Endothelial cell of umbilical vein (primary cell): ENCODE measurements around the gene THSD7B. TPM values are rescaled to one million over a fixed set of nuclear protein-coding genes. Genes with fewer than 3 reads are reported as not detected.

Source experiments
- BruUV-seq: library from RNA; stranded (reverse); fragments of 400-500 nt; replicated peaks from 2 replicates; lab custom pipeline; 2021; lab: Mats Ljungman, UMichigan
- CTCF ChIA-PET: fragments of 300-600, 350-600 bp; sonication (Branson Sonifier 250); formaldehyde crosslinking; loops from one replicate; lab custom pipeline; 2021; ENCODE audit warnings: antibody characterized with exemption, inconsistent platforms; lab: Charles Lee
- POLR2A ChIA-PET: fragments of 300-600, 350-600 bp; sonication (Branson Sonifier 250); formaldehyde crosslinking; loops from one replicate; lab custom pipeline; 2021; ENCODE audit warnings: antibody characterized with exemption, inconsistent platforms; lab: Charles Lee
- DNase-seq: peaks from one replicate; pipeline ENCODE4 v3.0.0-alpha.2; 2011; ENCODE audit warnings: low read depth, low spot score
- FAIRE-seq: peaks from 2 replicates; lab custom pipeline; 2011; peaks lifted over from hg19 to GRCh38; lab: Jason Lieb, UNC
- H2AFZ ChIP-seq: 2 replicates; pipeline ENCODE4 v1.6.0; 2012; ENCODE audit warnings: low read depth, low read length, control low read depth, inconsistent platforms
- H3K27ac ChIP-seq: 2 replicates; pipeline ENCODE4 v1.5.1; 2011; ENCODE audit warnings: low read depth, mild to moderate bottlenecking, control low read depth, low read length, moderate library complexity; ENCODE audit not compliant: insufficient read depth
- H3K27me3 ChIP-seq, 2 experiments: 2 replicates each; pipeline versions ENCODE4 v1.6.0 to v1.6.1; 2011; ENCODE audit warnings: low read length in 2 of 2, mixed read lengths in 1 of 2; ENCODE audit not compliant: control insufficient read depth in 2 of 2, insufficient read depth in 2 of 2
- H3K36me3 ChIP-seq, 2 experiments: 2 replicates in 1 of 2; 3 replicates in 1 of 2; pipeline ENCODE4 v1.5.1; 2011; ENCODE audit warnings: low read length in 2 of 2, mild to moderate bottlenecking in 1 of 2, moderate library complexity in 1 of 2; ENCODE audit not compliant: control insufficient read depth in 2 of 2, insufficient read depth in 2 of 2; ENCODE audit errors: extremely low read depth in 1 of 2
- H3K4me1 ChIP-seq: 3 replicates; pipeline ENCODE4 v1.5.1; 2011; ENCODE audit warnings: mild to moderate bottlenecking, low read length; ENCODE audit not compliant: control insufficient read depth, insufficient read depth; ENCODE audit errors: extremely low read depth
- H3K4me2 ChIP-seq: 2 replicates; pipeline ENCODE4 v1.6.1; 2011; ENCODE audit warnings: low read length, control low read depth, mixed read lengths; ENCODE audit not compliant: insufficient read depth
- H3K4me3 ChIP-seq, 3 experiments: fragments of 200-600 bp in 1 of 3; sonication (generic), shearing (Covaris generic) in 1 of 3; replicated peaks in 1 of 3; 2 replicates each; pipeline ENCODE4 v1.5.1; 2011 to 2016; ENCODE audit warnings: control low read depth in 3 of 3, low read length in 3 of 3, mild to moderate bottlenecking in 2 of 3, inconsistent platforms in 1 of 3, low read depth in 1 of 3, moderate library complexity in 1 of 3; ENCODE audit not compliant: insufficient read depth in 1 of 3
- H3K79me2 ChIP-seq: 2 replicates; pipeline ENCODE4 v1.6.0; 2012; ENCODE audit warnings: low read length, inconsistent platforms; ENCODE audit not compliant: control insufficient read depth, insufficient read depth
- H3K9ac ChIP-seq: replicated peaks from 2 replicates; pipeline ENCODE3; 2011; ENCODE audit warnings: low read length, control low read depth; ENCODE audit not compliant: insufficient read depth; ENCODE audit errors: extremely low read depth
- H3K9me1 ChIP-seq: replicated peaks from 3 replicates; pipeline ENCODE4 v1.6.0; 2011; ENCODE audit warnings: mild to moderate bottlenecking, low read length; ENCODE audit not compliant: control insufficient read depth, insufficient read depth; ENCODE audit errors: extremely low read depth
- H3K9me3 ChIP-seq: replicated peaks from 2 replicates; pipeline ENCODE4 v1.5.1; 2012; ENCODE audit warnings: low read length, inconsistent platforms; ENCODE audit not compliant: control insufficient read depth, insufficient read depth
- H4K20me1 ChIP-seq: replicated peaks from 2 replicates; pipeline ENCODE3; 2011; ENCODE audit warnings: mild to moderate bottlenecking, low read length; ENCODE audit not compliant: control insufficient read depth, insufficient read depth; ENCODE audit errors: extremely low read depth
- EZH2 ChIP-seq: IDR thresholded peaks from 2 replicates; pipeline ENCODE4 v1.6.1; 2012; ENCODE audit warnings: borderline replicate concordance, low read depth, mild to moderate bottlenecking, moderate library complexity, low read length, inconsistent platforms; ENCODE audit not compliant: severe bottlenecking
- FOS ChIP-seq: IDR thresholded peaks from 2 replicates; pipeline ENCODE4 v1.6.1; 2011; ENCODE audit warnings: mild to moderate bottlenecking, low read length, moderate library complexity, borderline replicate concordance; ENCODE audit not compliant: insufficient read depth
- GATA2 ChIP-seq: IDR thresholded peaks from 2 replicates; pipeline ENCODE4 v1.7.0; 2011; ENCODE audit warnings: low read depth, mild to moderate bottlenecking, moderate library complexity, mixed read lengths, low read length; ENCODE audit not compliant: insufficient read length, insufficient read depth
- JUN ChIP-seq: IDR thresholded peaks from 2 replicates; pipeline ENCODE4 v1.6.1; 2011; ENCODE audit warnings: borderline replicate concordance, low read depth; ENCODE audit not compliant: insufficient read length, insufficient read depth
- MYC ChIP-seq: IDR thresholded peaks from one replicate; pipeline ENCODE4 v1.6.1; 2011; ENCODE audit warnings: mild to moderate bottlenecking, low read depth, low read length
- POLR2A ChIP-seq: IDR thresholded peaks from 2 replicates; pipeline ENCODE4 v1.6.1; 2012; ENCODE audit warnings: low read depth, mild to moderate bottlenecking, control low read depth, low read length
- POLR2AphosphoS5 ChIP-seq: IDR thresholded peaks from 2 replicates; pipeline ENCODE4 v1.6.1; 2012; ENCODE audit warnings: low read depth, mild to moderate bottlenecking, control low read depth, low read length, moderate library complexity; ENCODE audit not compliant: insufficient read depth
- dilution Hi-C: fragments of 300-500 bp; cut with MboI; formaldehyde crosslinking; loops from one replicate; pipeline ENCODE4 v1.15.0; 2019; ENCODE audit warnings: low sequenced_read_pairs; ENCODE audit not compliant: extremely low pct_ligation_motif_present
- intact Hi-C: fragments of 100-400 bp; cut with micrococcal nuclease; formaldehyde crosslinking; loops from one replicate; pipeline ENCODE4 v1.10.0; 2022
- polyA plus RNA-seq, 4 experiments: library from polyadenylated mRNA; depleted of rRNA in 3 of 4; stranded (reverse) in 3 of 4; unstranded in 1 of 4; fragments of >200 nt; gene quantifications; 2 replicates each; pipeline versions ENCODE4 v1.2.1 to v1.2.3, GENCODE V29; 2011 to 2012; ENCODE audit warnings: missing spikeins in 1 of 4
- total RNA-seq: library from RNA; stranded (reverse); gene quantifications from 2 replicates; pipeline ENCODE4 v1.2.3, GENCODE V29; 2021
- TF ChIP-seq, protein P1 (sequence below): IDR thresholded peaks from 2 replicates; pipeline ENCODE4 v1.6.1; 2011; ENCODE audit not compliant: insufficient read depth, insufficient read length
- TF ChIP-seq, protein P2 (sequence below), 2 donors: IDR thresholded peaks; 1 replicate in 1 of 2; 2 replicates in 1 of 2; pipeline ENCODE4 v1.5.1; 2011; ENCODE audit warnings: low read length in 2 of 2, mild to moderate bottlenecking in 2 of 2, moderate library complexity in 2 of 2, control low read depth in 1 of 2, inconsistent platforms in 1 of 2, low read depth in 1 of 2; ENCODE audit not compliant: insufficient read depth in 1 of 2; ENCODE audit errors: extremely low read depth in 1 of 2

THSD7B gene
- total and polyA plus RNA-seq, 2 donors (not counting 3 experiments of a cell fraction or from before 2014, with no cell fraction given) = 0.04 TPM; not detected in 1

DNA sequence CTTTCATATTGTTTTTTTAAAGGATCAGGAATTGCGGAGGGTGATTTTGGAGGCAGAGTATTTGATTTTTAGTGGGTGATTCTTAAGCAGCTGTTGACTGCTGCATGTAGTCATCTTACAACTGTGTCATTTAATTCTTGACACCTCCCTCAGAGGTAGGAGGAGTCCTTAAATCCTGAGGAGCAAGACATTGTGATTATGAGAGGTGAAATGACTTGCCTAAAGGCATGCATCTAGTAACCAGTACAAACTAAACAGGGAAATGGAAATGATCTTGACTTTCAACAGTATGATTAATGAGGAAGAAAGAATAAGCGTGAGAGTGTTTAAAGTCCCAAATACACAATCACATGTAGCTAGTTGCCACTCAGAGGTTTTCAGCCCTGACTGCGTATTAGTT is 440.7 kb downstream of the THSD7B start:
- ChIA-PET CTCF (no interaction called here), POLR2A (no interaction called here)
- no peak for FAIRE-seq
- Histone ChIP-seq H3K4me1 (no peaks in the 10 kb centered on the region), H3K9ac (no peak overlapping the region), H3K79me2 (no peaks in the 10 kb centered on the region), H3K9me3 (no peaks in the 10 kb centered on the region), H3K4me2 (no peak overlapping the region), H4K20me1 (no peaks in the 10 kb centered on the region), H3K4me3 (no peak overlapping the region), H3K9me1 (no peaks in the 10 kb centered on the region), H3K36me3 (no peaks in the 10 kb centered on the region), H3K27me3 (no peaks in the 10 kb centered on the region), H3K27ac (no peak overlapping the region), H2AFZ (no peak overlapping the region)
- TF ChIP-seq, protein P1, sequence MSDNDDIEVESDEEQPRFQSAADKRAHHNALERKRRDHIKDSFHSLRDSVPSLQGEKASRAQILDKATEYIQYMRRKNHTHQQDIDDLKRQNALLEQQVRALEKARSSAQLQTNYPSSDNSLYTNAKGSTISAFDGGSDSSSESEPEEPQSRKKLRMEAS = no peak
- TF ChIP-seq EZH2 = no peak
- no peak for TF ChIP-seq FOS
- TF ChIP-seq POLR2AphosphoS5 = no peak
- no peak for DNase-seq
- no TSS peak for BruUV-seq
- dilution Hi-C loops (no loop called here), intact Hi-C loops (no loop called here)

DNA sequence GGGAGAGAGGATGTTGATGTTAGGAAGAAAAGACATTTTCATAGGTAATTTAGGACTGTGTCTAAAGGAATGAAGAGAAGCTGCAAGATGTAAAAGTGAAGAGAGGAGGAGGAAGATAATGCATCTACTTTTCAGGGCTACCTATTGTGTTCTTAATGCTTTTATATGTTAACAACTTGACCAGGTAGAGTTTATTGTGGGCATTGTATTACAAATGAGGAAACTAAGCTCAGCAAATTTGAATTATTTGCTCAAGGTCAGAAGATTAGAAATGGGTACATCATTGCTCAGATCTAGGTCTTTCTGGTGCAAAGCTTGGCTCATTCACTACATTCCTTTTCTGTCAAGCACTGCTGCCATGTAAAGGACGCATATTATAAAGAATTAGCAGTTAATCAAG is 441.7 kb downstream of the THSD7B start:
- TF ChIP-seq POLR2AphosphoS5 (no peak), MYC (no peak), GATA2 (no peak), EZH2 (no peak), POLR2A (no peak), JUN (no peak), FOS (no peak)
- TF ChIP-seq, protein P2, sequence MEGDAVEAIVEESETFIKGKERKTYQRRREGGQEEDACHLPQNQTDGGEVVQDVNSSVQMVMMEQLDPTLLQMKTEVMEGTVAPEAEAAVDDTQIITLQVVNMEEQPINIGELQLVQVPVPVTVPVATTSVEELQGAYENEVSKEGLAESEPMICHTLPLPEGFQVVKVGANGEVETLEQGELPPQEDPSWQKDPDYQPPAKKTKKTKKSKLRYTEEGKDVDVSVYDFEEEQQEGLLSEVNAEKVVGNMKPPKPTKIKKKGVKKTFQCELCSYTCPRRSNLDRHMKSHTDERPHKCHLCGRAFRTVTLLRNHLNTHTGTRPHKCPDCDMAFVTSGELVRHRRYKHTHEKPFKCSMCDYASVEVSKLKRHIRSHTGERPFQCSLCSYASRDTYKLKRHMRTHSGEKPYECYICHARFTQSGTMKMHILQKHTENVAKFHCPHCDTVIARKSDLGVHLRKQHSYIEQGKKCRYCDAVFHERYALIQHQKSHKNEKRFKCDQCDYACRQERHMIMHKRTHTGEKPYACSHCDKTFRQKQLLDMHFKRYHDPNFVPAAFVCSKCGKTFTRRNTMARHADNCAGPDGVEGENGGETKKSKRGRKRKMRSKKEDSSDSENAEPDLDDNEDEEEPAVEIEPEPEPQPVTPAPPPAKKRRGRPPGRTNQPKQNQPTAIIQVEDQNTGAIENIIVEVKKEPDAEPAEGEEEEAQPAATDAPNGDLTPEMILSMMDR (IDR thresholded peaks at IDR 0.05; ENCODE audit: extremely low read depth in 1 of 2, insufficient read depth in 1 of 2, low read depth in 1 of 2, low read length in 2 of 2) = no peak
- TF ChIP-seq, protein P1 = no peak
- no peaks in the 10 kb centered on the region for H3K4me1 ChIP-seq
- no peaks in the 10 kb centered on the region for H3K27me3 ChIP-seq
- DNase-seq (no peak), FAIRE-seq (no peak)
- H2AFZ ChIP-seq = no peak overlapping the region
- dilution Hi-C loops = no loop called here
- H3K79me2 ChIP-seq = no peaks in the 10 kb centered on the region
- no peak overlapping the region for H3K27ac ChIP-seq
- H3K36me3 ChIP-seq = no peaks in the 10 kb centered on the region
- BruUV-seq = no TSS peak
- POLR2A ChIA-PET = no interaction called here
- no peak overlapping the region for H3K9ac ChIP-seq
- no peaks in the 10 kb centered on the region for H3K9me1 ChIP-seq
- H3K4me3 ChIP-seq = no peak overlapping the region
- CTCF ChIA-PET = interaction anchor here (1.0 kb wide), 1 partner anchor 12 kb away, joined by 3 read pairs; no protein-coding TSS in a partner anchor
- intact Hi-C loops = no loop called here
- no peak overlapping the region for H3K4me2 ChIP-seq
- no peaks in the 10 kb centered on the region for H3K9me3 ChIP-seq
- H4K20me1 ChIP-seq = no peaks in the 10 kb centered on the region
